Measurements from ENCODE around the gene CMA1. TPM values are rescaled to one million over a fixed set of nuclear protein-coding genes. Genes with fewer than 3 reads are reported as not detected.
"Not testable (repeated sequence)": the region's sequence is repeated elsewhere in the genome, so short reads cannot be mapped to it uniquely, and the experiment has no call there.

Gene CMA1
- total RNA-seq, 4 donors from 2014 or later, result 0.76 TPM; not detected in 3

GRCh38 chr14:24481622-24482324, 26.3 kb downstream of the CMA1 start:
- no peak for ATAC-seq
- intact Hi-C loops (cut with DNase I; ENCODE audit: low total_unique reads), result no loop called here

DNA sequence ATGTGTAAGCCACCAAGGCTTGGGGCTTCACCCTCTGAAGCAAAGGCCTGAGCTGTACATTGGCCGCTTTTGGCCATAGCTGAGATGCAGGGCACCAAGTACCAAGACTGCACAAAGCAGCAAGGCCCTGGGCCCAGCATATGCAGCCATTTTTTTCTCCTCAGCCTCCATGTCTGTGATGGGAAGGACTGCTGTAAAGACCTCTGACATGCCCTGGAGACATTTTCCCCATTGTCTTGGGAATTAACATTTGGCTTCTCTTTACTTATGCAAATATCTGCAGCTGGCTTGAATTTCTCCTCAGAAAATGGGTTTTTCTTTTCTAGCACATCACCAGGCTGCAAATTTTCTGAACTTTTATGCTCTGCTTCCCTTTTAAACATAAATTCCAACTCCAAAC, 28.1 kb downstream of the CMA1 start:
- H3K27ac ChIP-seq; H3K4me3 ChIP-seq; in situ Hi-C loops (cut with MboI; ENCODE audit: low sequenced_read_pairs in 4 of 4); H3K36me3 ChIP-seq; intact Hi-C loops (cut with DNase I; ENCODE audit: low total_unique reads); H3K9me3 ChIP-seq; H3K27me3 ChIP-seq; DNase-seq; H3K4me1 ChIP-seq; ATAC-seq: not testable (repeated sequence)

More at GRCh38 chr14:24481622-24482324, 26.3 kb downstream of the CMA1 start:
- no peak for DNase-seq
- TF ChIP-seq, protein P1, sequence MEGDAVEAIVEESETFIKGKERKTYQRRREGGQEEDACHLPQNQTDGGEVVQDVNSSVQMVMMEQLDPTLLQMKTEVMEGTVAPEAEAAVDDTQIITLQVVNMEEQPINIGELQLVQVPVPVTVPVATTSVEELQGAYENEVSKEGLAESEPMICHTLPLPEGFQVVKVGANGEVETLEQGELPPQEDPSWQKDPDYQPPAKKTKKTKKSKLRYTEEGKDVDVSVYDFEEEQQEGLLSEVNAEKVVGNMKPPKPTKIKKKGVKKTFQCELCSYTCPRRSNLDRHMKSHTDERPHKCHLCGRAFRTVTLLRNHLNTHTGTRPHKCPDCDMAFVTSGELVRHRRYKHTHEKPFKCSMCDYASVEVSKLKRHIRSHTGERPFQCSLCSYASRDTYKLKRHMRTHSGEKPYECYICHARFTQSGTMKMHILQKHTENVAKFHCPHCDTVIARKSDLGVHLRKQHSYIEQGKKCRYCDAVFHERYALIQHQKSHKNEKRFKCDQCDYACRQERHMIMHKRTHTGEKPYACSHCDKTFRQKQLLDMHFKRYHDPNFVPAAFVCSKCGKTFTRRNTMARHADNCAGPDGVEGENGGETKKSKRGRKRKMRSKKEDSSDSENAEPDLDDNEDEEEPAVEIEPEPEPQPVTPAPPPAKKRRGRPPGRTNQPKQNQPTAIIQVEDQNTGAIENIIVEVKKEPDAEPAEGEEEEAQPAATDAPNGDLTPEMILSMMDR (IDR thresholded peaks at IDR 0.05 in 4 of 5, conservative IDR thresholded peaks at IDR 0.05 in 1 of 5), result no peak
- no peak for TF ChIP-seq POLR2A (IDR thresholded peaks at IDR 0.05)
- Histone ChIP-seq H3K4me3 (no peak overlapping the region), H3K27ac (no peak overlapping the region), H3K27me3 (no peaks in the 10 kb centered on the region), H3K36me3 (no peaks in the 10 kb centered on the region), H3K4me1 (no peaks in the 10 kb centered on the region), H3K9me3 (no peaks in the 10 kb centered on the region)
- in situ Hi-C loops (cut with MboI; ENCODE audit: low sequenced_read_pairs in 4 of 4), result no loop called here

DNA sequence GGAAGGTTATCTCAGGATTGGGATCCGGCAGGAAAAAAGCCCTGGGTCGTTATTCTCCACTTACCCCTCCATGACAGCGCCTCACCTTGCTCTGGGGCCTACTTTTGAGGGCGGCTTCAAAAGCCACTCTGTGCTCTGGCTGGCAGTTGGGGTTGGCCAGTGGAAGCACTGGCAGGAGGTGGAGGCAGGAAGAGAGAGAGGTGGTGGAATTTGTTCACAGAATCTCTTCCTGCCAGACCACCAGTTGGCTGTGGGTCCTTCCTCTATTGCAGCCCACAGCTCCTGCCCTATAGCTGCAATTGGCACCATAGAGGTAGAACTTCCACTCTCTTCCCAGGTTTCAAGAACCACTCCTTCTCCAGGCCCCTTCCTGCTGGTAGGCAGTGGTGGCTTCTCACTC, 32.8 kb downstream of the CMA1 start:
- DNase-seq (no peak), ATAC-seq (no peak)
- no peaks in the 10 kb centered on the region for H3K36me3 ChIP-seq
- H3K9me3 ChIP-seq, result no peaks in the 10 kb centered on the region
- intact Hi-C loops (cut with DNase I; ENCODE audit: low total_unique reads), result no loop called here
- TF ChIP-seq, protein P1 (IDR thresholded peaks at IDR 0.05 in 4 of 5, conservative IDR thresholded peaks at IDR 0.05 in 1 of 5), result no peak
- in situ Hi-C loops (cut with MboI; ENCODE audit: low sequenced_read_pairs in 4 of 4), result no loop called here
- no peak overlapping the region for H3K4me3 ChIP-seq
- H3K27me3 ChIP-seq, result no peaks in the 10 kb centered on the region
- H3K4me1 ChIP-seq, result no peaks in the 10 kb centered on the region
- no peak overlapping the region for H3K27ac ChIP-seq

GRCh38 chr14:24473211-24473610, 34.9 kb downstream of the CMA1 start:
- DNase-seq (no peak), ATAC-seq (no peak)
- Histone ChIP-seq H3K36me3 (no peaks in the 10 kb centered on the region), H3K4me3 (no peak overlapping the region), H3K9me3 (no peaks in the 10 kb centered on the region), H3K27ac (no peak overlapping the region), H3K27me3 (no peaks in the 10 kb centered on the region), H3K4me1 (no peaks in the 10 kb centered on the region)
- intact Hi-C loops (cut with DNase I; ENCODE audit: low total_unique reads) (no loop called here), in situ Hi-C loops (cut with MboI; ENCODE audit: low sequenced_read_pairs in 4 of 4) (no loop called here)
- TF ChIP-seq POLR2A (IDR thresholded peaks at IDR 0.05), result no peak
- TF ChIP-seq, protein P1 (IDR thresholded peaks at IDR 0.05 in 4 of 5, conservative IDR thresholded peaks at IDR 0.05 in 1 of 5), result no peak

GRCh38 chr14:24470450-24470849, 37.6 kb downstream of the CMA1 start:
- H3K9me3 ChIP-seq; DNase-seq; H3K27me3 ChIP-seq; H3K27ac ChIP-seq; H3K4me1 ChIP-seq; H3K36me3 ChIP-seq; H3K4me3 ChIP-seq; ATAC-seq; intact Hi-C loops (cut with DNase I; ENCODE audit: low total_unique reads); in situ Hi-C loops (cut with MboI; ENCODE audit: low sequenced_read_pairs in 4 of 4): not testable (repeated sequence)

GRCh38 chr14:24465805-24466204, 42.3 kb downstream of the CMA1 start:
- intact Hi-C loops (cut with DNase I; ENCODE audit: low total_unique reads), result no loop called here
- in situ Hi-C loops (cut with MboI; ENCODE audit: low sequenced_read_pairs in 4 of 4), result no loop called here

More at GRCh38 chr14:24465805-24466204, 42.3 kb downstream of the CMA1 start:
- H3K27me3 ChIP-seq, result no peaks in the 10 kb centered on the region
- no peak for ATAC-seq
- H3K4me1 ChIP-seq, result no peaks in the 10 kb centered on the region
- no peak overlapping the region for H3K4me3 ChIP-seq
- no peak for TF ChIP-seq POLR2A (IDR thresholded peaks at IDR 0.05)
- TF ChIP-seq, protein P1 (IDR thresholded peaks at IDR 0.05 in 4 of 5, conservative IDR thresholded peaks at IDR 0.05 in 1 of 5), result no peak
- no peak overlapping the region for H3K27ac ChIP-seq
- H3K9me3 ChIP-seq, result no peaks in the 10 kb centered on the region
- no peaks in the 10 kb centered on the region for H3K36me3 ChIP-seq
- no peak for DNase-seq

Data from gastrocnemius medialis (tissue), 4 donors.